ENCODE results near the gene C1QTNF2.

Gene C1QTNF2

GRCh38 chr5:160378330-160378729 lies 7.9 kb upstream of the C1QTNF2 start:
- Histone ChIP-seq H4K5ac (ENCODE audit: low read length) (no peak overlapping the region), H3K9ac (ENCODE audit: low read length) (no peak overlapping the region), H2BK5ac (ENCODE audit: low read length) (no peak overlapping the region), H3K18ac (ENCODE audit: low read length) (no peak overlapping the region), H3K79me1 (ENCODE audit: low read length) (no peaks in the 10 kb centered on the region), H2BK120ac (ENCODE audit: low read depth, low read length) (no peak overlapping the region), H3K4me3 (ENCODE audit: low read length) (no peak overlapping the region), H3K56ac (ENCODE audit: low read length) (no peak overlapping the region), H3K27ac (ENCODE audit: low read depth, low read length) (no peak overlapping the region), H3K4ac (ENCODE audit: low read depth, low read length) (no peak overlapping the region), H3K36me3 (ENCODE audit: control insufficient read depth, insufficient read depth, low read length) (no peaks in the 10 kb centered on the region), H3K23ac (ENCODE audit: low read length) (no peak overlapping the region), H2AK5ac (ENCODE audit: low read length) (no peak overlapping the region), H4K8ac (ENCODE audit: low read depth, low read length) (no peak overlapping the region), H3K4me2 (ENCODE audit: low read length) (no peak overlapping the region), H3K4me1 (ENCODE audit: control insufficient read depth, low read depth, low read length) (no peaks in the 10 kb centered on the region), H3K79me2 (ENCODE audit: control insufficient read depth, insufficient read depth, low read length) (no peaks in the 10 kb centered on the region), H2BK15ac (replicated peaks; ENCODE audit: low read depth) (no peak overlapping the region), H3K27me3 (ENCODE audit: insufficient read depth, low read length, poor library complexity) (no peaks in the 10 kb centered on the region)
- DNase-seq, result no peak
- WGBS (ENCODE audit: extremely low coverage, insufficient coverage, low lambda C conversion rate), result no CpG with 5 or more reads among the region's 2 CpGs

GRCh38 chr5:160377651-160378050 lies 7.2 kb upstream of the C1QTNF2 start:
- Histone ChIP-seq H4K8ac (ENCODE audit: low read depth, low read length) (no peak overlapping the region), H3K18ac (ENCODE audit: low read length) (no peak overlapping the region), H2BK5ac (ENCODE audit: low read length) (no peak overlapping the region), H3K23ac (ENCODE audit: low read length) (no peak overlapping the region), H3K56ac (ENCODE audit: low read length) (no peak overlapping the region), H3K4me2 (ENCODE audit: low read length) (no peak overlapping the region), H3K4me3 (ENCODE audit: low read length) (no peak overlapping the region), H3K79me2 (ENCODE audit: control insufficient read depth, insufficient read depth, low read length) (no peaks in the 10 kb centered on the region), H3K4me1 (ENCODE audit: control insufficient read depth, low read depth, low read length) (no peaks in the 10 kb centered on the region), H3K27me3 (ENCODE audit: insufficient read depth, low read length, poor library complexity) (no peaks in the 10 kb centered on the region), H3K79me1 (ENCODE audit: low read length) (no peaks in the 10 kb centered on the region), H3K27ac (ENCODE audit: low read depth, low read length) (no peak overlapping the region), H3K9ac (ENCODE audit: low read length) (no peak overlapping the region), H2BK15ac (replicated peaks; ENCODE audit: low read depth) (no peak overlapping the region), H4K5ac (ENCODE audit: low read length) (no peak overlapping the region), H2BK120ac (ENCODE audit: low read depth, low read length) (no peak overlapping the region), H3K4ac (ENCODE audit: low read depth, low read length) (no peak overlapping the region), H3K36me3 (ENCODE audit: control insufficient read depth, insufficient read depth, low read length) (no peaks in the 10 kb centered on the region), H2AK5ac (ENCODE audit: low read length) (no peak overlapping the region)
- DNase-seq, result no peak
- no CpG with 5 or more reads among the region's 5 CpGs for WGBS (ENCODE audit: extremely low coverage, insufficient coverage, low lambda C conversion rate)

- Histone ChIP-seq H3K27me3 (ENCODE audit: insufficient read depth, low read length, poor library complexity) (no peaks in the 10 kb centered on the region), H3K36me3 (ENCODE audit: control insufficient read depth, insufficient read depth, low read length) (no peaks in the 10 kb centered on the region), H3K4me2 (ENCODE audit: low read length) (no peak overlapping the region), H2AK5ac (ENCODE audit: low read length) (no peak overlapping the region), H3K79me1 (ENCODE audit: low read length) (no peaks in the 10 kb centered on the region), H2BK120ac (ENCODE audit: low read depth, low read length) (no peak overlapping the region), H3K4me3 (ENCODE audit: low read length) (no peak overlapping the region), H3K23ac (ENCODE audit: low read length) (no peak overlapping the region), H3K4ac (ENCODE audit: low read depth, low read length) (no peak overlapping the region), H3K4me1 (ENCODE audit: control insufficient read depth, low read depth, low read length) (no peaks in the 10 kb centered on the region), H2BK15ac (replicated peaks; ENCODE audit: low read depth) (no peak overlapping the region), H4K5ac (ENCODE audit: low read length) (no peak overlapping the region), H2BK5ac (ENCODE audit: low read length) (no peak overlapping the region), H3K9ac (ENCODE audit: low read length) (no peak overlapping the region), H3K27ac (ENCODE audit: low read depth, low read length) (no peak overlapping the region), H3K79me2 (ENCODE audit: control insufficient read depth, insufficient read depth, low read length) (no peaks in the 10 kb centered on the region), H3K56ac (ENCODE audit: low read length) (no peak overlapping the region), H4K8ac (ENCODE audit: low read depth, low read length) (no peak overlapping the region), H3K18ac (ENCODE audit: low read length) (no peak overlapping the region)
- no peak for DNase-seq
Measured at GRCh38 chr5:160376416-160376815, 6.0 kb upstream of the C1QTNF2 start.

GRCh38 chr5:160375701-160376100 lies 5.3 kb upstream of the C1QTNF2 start:
- no peak overlapping the region for H2AK5ac ChIP-seq (ENCODE audit: low read length)
- no peak overlapping the region for H3K4me3 ChIP-seq (ENCODE audit: low read length)

GRCh38 chr5:160375166-160375565 lies 4.7 kb upstream of the C1QTNF2 start:
- DNase-seq, result no peak
- Histone ChIP-seq H3K36me3 (ENCODE audit: control insufficient read depth, insufficient read depth, low read length) (no peaks in the 10 kb centered on the region), H3K4me3 (ENCODE audit: low read length) (no peak overlapping the region), H3K27me3 (ENCODE audit: insufficient read depth, low read length, poor library complexity) (peaks cover 1% of the 10 kb centered on the region), H3K18ac (ENCODE audit: low read length) (no peak overlapping the region), H3K4me1 (ENCODE audit: control insufficient read depth, low read depth, low read length) (peaks cover 3% of the 10 kb centered on the region), H3K56ac (ENCODE audit: low read length) (no peak overlapping the region), H3K4ac (ENCODE audit: low read depth, low read length) (no peak overlapping the region), H2BK120ac (ENCODE audit: low read depth, low read length) (no peak overlapping the region), H2AK5ac (ENCODE audit: low read length) (no peak overlapping the region), H4K8ac (ENCODE audit: low read depth, low read length) (no peak overlapping the region), H3K79me2 (ENCODE audit: control insufficient read depth, insufficient read depth, low read length) (no peaks in the 10 kb centered on the region), H4K5ac (ENCODE audit: low read length) (no peak overlapping the region), H2BK5ac (ENCODE audit: low read length) (no peak overlapping the region), H3K79me1 (ENCODE audit: low read length) (no peaks in the 10 kb centered on the region), H3K4me2 (ENCODE audit: low read length) (no peak overlapping the region), H3K27ac (ENCODE audit: low read depth, low read length) (no peak overlapping the region), H2BK15ac (replicated peaks; ENCODE audit: low read depth) (no peak overlapping the region), H3K23ac (ENCODE audit: low read length) (no peak overlapping the region), H3K9ac (ENCODE audit: low read length) (no peak overlapping the region)

More at GRCh38 chr5:160375701-160376100, 5.3 kb upstream of the C1QTNF2 start:
- H3K27me3 ChIP-seq (ENCODE audit: insufficient read depth, low read length, poor library complexity), result no peaks in the 10 kb centered on the region
- no peak for DNase-seq
- no peaks in the 10 kb centered on the region for H3K36me3 ChIP-seq (ENCODE audit: control insufficient read depth, insufficient read depth, low read length)
- H2BK5ac ChIP-seq (ENCODE audit: low read length), result no peak overlapping the region
- H4K5ac ChIP-seq (ENCODE audit: low read length), result no peak overlapping the region
- no peak overlapping the region for H2BK120ac ChIP-seq (ENCODE audit: low read depth, low read length)
- no peak overlapping the region for H3K18ac ChIP-seq (ENCODE audit: low read length)
- no peak overlapping the region for H3K23ac ChIP-seq (ENCODE audit: low read length)
- no peak overlapping the region for H3K4ac ChIP-seq (ENCODE audit: low read depth, low read length)
- H3K79me2 ChIP-seq (ENCODE audit: control insufficient read depth, insufficient read depth, low read length), result no peaks in the 10 kb centered on the region
- no peak overlapping the region for H4K8ac ChIP-seq (ENCODE audit: low read depth, low read length)
- H3K56ac ChIP-seq (ENCODE audit: low read length), result no peak overlapping the region
- no peak overlapping the region for H2BK15ac ChIP-seq (replicated peaks; ENCODE audit: low read depth)
- no peaks in the 10 kb centered on the region for H3K79me1 ChIP-seq (ENCODE audit: low read length)
- H3K4me2 ChIP-seq (ENCODE audit: low read length), result no peak overlapping the region
- H3K4me1 ChIP-seq (ENCODE audit: control insufficient read depth, low read depth, low read length), result peaks cover under 1% of the 10 kb centered on the region
- H3K9ac ChIP-seq (ENCODE audit: low read length), result no peak overlapping the region
- WGBS (ENCODE audit: extremely low coverage, insufficient coverage, low lambda C conversion rate), result no CpG with 5 or more reads among the region's 2 CpGs
- no peak overlapping the region for H3K27ac ChIP-seq (ENCODE audit: low read depth, low read length)

- H3K4me2 ChIP-seq (ENCODE audit: low read length), result no peak overlapping the region
- no peaks in the 10 kb centered on the region for H3K79me1 ChIP-seq (ENCODE audit: low read length)
- H3K27me3 ChIP-seq (ENCODE audit: insufficient read depth, low read length, poor library complexity), result peaks cover 8% of the 10 kb centered on the region
- no peak overlapping the region for H3K18ac ChIP-seq (ENCODE audit: low read length)
- H2AK5ac ChIP-seq (ENCODE audit: low read length), result no peak overlapping the region
- H2BK120ac ChIP-seq (ENCODE audit: low read depth, low read length), result no peak overlapping the region
- DNase-seq, result no peak
- no peak overlapping the region for H3K23ac ChIP-seq (ENCODE audit: low read length)
- no peak overlapping the region for H3K4me3 ChIP-seq (ENCODE audit: low read length)
- no peak overlapping the region for H2BK5ac ChIP-seq (ENCODE audit: low read length)
- H3K4ac ChIP-seq (ENCODE audit: low read depth, low read length), result no peak overlapping the region
- H3K79me2 ChIP-seq (ENCODE audit: control insufficient read depth, insufficient read depth, low read length), result no peaks in the 10 kb centered on the region
- peaks cover 3% of the 10 kb centered on the region for H3K4me1 ChIP-seq (ENCODE audit: control insufficient read depth, low read depth, low read length)
- H4K5ac ChIP-seq (ENCODE audit: low read length), result no peak overlapping the region
- no peak overlapping the region for H3K27ac ChIP-seq (ENCODE audit: low read depth, low read length)
- no peak overlapping the region for H3K9ac ChIP-seq (ENCODE audit: low read length)
- no peaks in the 10 kb centered on the region for H3K36me3 ChIP-seq (ENCODE audit: control insufficient read depth, insufficient read depth, low read length)
- H3K56ac ChIP-seq (ENCODE audit: low read length), result no peak overlapping the region
- H2BK15ac ChIP-seq (replicated peaks; ENCODE audit: low read depth), result no peak overlapping the region
- H4K8ac ChIP-seq (ENCODE audit: low read depth, low read length), result no peak overlapping the region
Measured at GRCh38 chr5:160371294-160371693, 868 bp upstream of the C1QTNF2 start.
